Lower leg skin (tissue), 4 donors: ENCODE measurements around the gene STXBP2. TPM values are rescaled to one million over a fixed set of nuclear protein-coding genes. Genes with fewer than 3 reads are reported as not detected.

Experiments used
- DNase-seq, 2 donors: peaks; one replicate each; pipeline ENCODE4 v3.0.0-alpha.2; 2019; ENCODE audit warnings: low spot score in 2 of 2
- H3K4me3 ChIP-seq: fragments of 200-600 bp; sonication (generic); 2 replicates; pipeline ENCODE4 v1.5.1; 2017; ENCODE audit warnings: mild to moderate bottlenecking, low read depth; ENCODE audit not compliant: poor library complexity, severe bottlenecking
- CTCF ChIP-seq, 3 donors: fragments of 450-650 bp; IDR thresholded peaks; one replicate each; pipeline ENCODE4 v1.5.1; 2016; ENCODE audit warnings: antibody characterized with exemption in 3 of 3, mild to moderate bottlenecking in 3 of 3, moderate library complexity in 2 of 3
- POLR2A ChIP-seq, 2 donors: fragments of 450-650 bp; IDR thresholded peaks; one replicate each; pipeline ENCODE4 v1.6.1; 2016 to 2017; ENCODE audit warnings: antibody characterized with exemption in 2 of 2, mild to moderate bottlenecking in 1 of 2, moderate library complexity in 1 of 2
- WGBS, 2 donors: methylation state at CpG; one replicate each; pipeline ENCODE4 v1.1.5; 2018; 5-methylcytosine and 5-hydroxymethylcytosine counted together
- intact Hi-C: fragments of 100-400 bp; cut with DNase I; formaldehyde crosslinking; loops from one replicate; pipeline ENCODE4 v1.15.0; 2023; ENCODE audit warnings: low total_unique reads
- total RNA-seq, 4 donors: library from RNA; depleted of rRNA; stranded (reverse); fragments of >200 nt; gene quantifications; one replicate each; pipeline ENCODE4 v1.1.0, GENCODE V29; 2016

The STXBP2 gene
- total RNA-seq, 4 donors from 2014 or later: 43.8 to 109 (median 69.9) TPM

DNA sequence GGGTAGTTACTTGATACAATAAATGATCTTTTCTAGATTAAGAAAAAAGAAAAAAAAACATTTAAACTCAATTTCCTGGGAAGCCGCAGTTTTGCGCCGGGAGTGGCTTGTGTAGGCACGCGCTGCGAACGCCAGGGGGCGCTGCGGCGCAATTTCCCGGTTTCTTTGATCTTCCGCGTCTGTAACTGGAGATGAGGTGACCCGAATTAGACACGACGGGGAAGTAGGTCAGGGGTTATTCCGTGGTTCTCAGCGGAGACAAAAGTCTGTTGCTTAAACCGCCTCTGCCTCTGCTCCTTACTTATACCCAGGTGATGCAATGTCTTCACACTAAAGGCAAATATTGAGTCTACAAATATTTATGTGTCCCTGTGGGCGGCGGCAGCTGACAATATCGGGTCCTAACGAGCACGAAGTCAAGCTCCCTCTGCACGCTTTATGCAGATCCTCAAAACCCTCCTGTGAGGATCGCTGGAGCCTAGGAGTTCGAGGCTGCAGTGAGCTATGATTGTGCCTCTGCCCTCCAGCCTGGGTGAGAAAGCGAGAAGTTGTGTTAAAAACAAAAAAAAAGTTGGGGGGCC lies 15.2 kb downstream of the STXBP2 start:
- WGBS, 2 donors: 6% methylated on average over 28 of the region's 28 CpGs
- H3K4me3 ChIP-seq: no peak overlapping the region
- DNase-seq: peak; percentile 76 to 97
- intact Hi-C loops: no loop called here
- peak in 1 of 3 donors; percentile 97 for TF ChIP-seq CTCF (IDR thresholded peaks at IDR 0.05)
- no peak for TF ChIP-seq POLR2A (IDR thresholded peaks at IDR 0.05)

GRCh38 chr19:7654401-7654800 lies 17.5 kb downstream of the STXBP2 start:
- DNase-seq: no peak
- WGBS, 2 donors: 32% methylated on average over 8 of the region's 8 CpGs

GRCh38 chr19:7655581-7655980 lies 18.7 kb downstream of the STXBP2 start:
- WGBS, 2 donors: 72 to 75% methylated on average over 8 of the region's 8 CpGs
- no peak for DNase-seq
- intact Hi-C loops: no loop called here

More at GRCh38 chr19:7654401-7654800, 17.5 kb downstream of the STXBP2 start:
- no peak for TF ChIP-seq CTCF (IDR thresholded peaks at IDR 0.05)
- no peak for TF ChIP-seq POLR2A (IDR thresholded peaks at IDR 0.05)
- H3K4me3 ChIP-seq: no peak overlapping the region
- intact Hi-C loops: no loop called here

GRCh38 chr19:7657131-7657751 lies 20.3 kb downstream of the STXBP2 start:
- no peak for DNase-seq
- 37% methylated on average over 14 of the region's 14 CpGs for WGBS, 2 donors
- intact Hi-C loops: no loop called here
- TF ChIP-seq CTCF (IDR thresholded peaks at IDR 0.05): no peak
- no peak for TF ChIP-seq POLR2A (IDR thresholded peaks at IDR 0.05)
- no peak overlapping the region for H3K4me3 ChIP-seq

More at GRCh38 chr19:7655581-7655980, 18.7 kb downstream of the STXBP2 start:
- no peak overlapping the region for H3K4me3 ChIP-seq
- TF ChIP-seq POLR2A (IDR thresholded peaks at IDR 0.05) (no peak), CTCF (IDR thresholded peaks at IDR 0.05) (no peak)

DNA sequence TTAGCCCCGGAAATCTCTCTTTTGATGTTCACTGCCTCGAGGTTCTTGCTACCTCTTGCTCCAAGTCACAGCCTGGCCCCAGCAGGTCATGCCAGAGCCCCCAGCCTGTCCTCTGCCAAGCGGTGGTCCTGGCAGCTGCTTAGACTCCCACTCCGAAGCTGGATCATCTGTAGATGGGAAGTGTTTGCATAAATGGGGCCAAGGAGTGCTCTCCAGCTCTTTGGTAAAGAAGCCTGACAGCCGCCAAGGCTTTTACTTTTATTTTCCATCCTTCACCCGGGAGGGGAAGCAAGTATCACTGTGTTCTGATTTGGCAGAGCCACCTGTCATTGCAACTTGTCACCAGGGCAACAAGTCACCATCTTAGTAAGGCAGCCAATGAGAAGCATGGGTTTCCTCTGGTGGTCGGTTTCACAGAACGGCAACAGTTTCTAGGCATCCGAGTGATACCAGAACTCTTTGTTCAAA lies 21.3 kb downstream of the STXBP2 start:
- 31 to 48% methylated on average over 9 of the region's 9 CpGs for WGBS, 2 donors
- no peak overlapping the region for H3K4me3 ChIP-seq
- DNase-seq: no peak
- TF ChIP-seq CTCF (IDR thresholded peaks at IDR 0.05) (no peak), POLR2A (IDR thresholded peaks at IDR 0.05) (no peak)
- intact Hi-C loops: no loop called here
